ENCODE measurements around the gene OR2A12. TPM values are rescaled to one million over a fixed set of nuclear protein-coding genes. Genes with fewer than 3 reads are reported as not detected.

Gene OR2A12
- total and polyA plus RNA-seq, 11 donors = not detected

DNA sequence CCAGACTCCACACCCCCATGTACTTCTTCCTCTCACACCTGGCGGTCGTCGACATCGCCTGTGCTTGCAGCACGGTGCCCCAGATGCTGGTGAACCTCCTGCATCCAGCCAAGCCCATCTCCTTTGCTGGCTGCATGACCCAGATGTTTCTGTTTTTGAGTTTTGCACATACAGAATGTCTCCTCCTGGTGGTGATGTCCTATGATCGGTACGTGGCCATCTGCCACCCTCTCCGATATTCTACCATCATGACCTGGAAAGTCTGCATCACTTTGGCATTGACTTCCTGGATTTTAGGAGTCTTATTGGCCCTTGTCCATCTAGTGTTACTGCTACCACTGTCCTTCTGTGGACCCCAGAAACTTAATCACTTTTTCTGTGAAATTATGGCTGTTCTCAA is 11.7 kb upstream of the OR2A12 start:
- Histone ChIP-seq H3K4me3 (no peak overlapping the region), H3K27me3 (no peaks in the 10 kb centered on the region), H3K27ac (no peak overlapping the region), H3K4me1 (no peaks in the 10 kb centered on the region), H3K9me3 (no peaks in the 10 kb centered on the region), H3K36me3 (no peaks in the 10 kb centered on the region)
- ATAC-seq = no peak
- intact Hi-C loops (cut with DNase I) = no loop called here
- no peak for TF ChIP-seq POLR2A (IDR thresholded peaks at IDR 0.05)
- TF ChIP-seq, protein P1, sequence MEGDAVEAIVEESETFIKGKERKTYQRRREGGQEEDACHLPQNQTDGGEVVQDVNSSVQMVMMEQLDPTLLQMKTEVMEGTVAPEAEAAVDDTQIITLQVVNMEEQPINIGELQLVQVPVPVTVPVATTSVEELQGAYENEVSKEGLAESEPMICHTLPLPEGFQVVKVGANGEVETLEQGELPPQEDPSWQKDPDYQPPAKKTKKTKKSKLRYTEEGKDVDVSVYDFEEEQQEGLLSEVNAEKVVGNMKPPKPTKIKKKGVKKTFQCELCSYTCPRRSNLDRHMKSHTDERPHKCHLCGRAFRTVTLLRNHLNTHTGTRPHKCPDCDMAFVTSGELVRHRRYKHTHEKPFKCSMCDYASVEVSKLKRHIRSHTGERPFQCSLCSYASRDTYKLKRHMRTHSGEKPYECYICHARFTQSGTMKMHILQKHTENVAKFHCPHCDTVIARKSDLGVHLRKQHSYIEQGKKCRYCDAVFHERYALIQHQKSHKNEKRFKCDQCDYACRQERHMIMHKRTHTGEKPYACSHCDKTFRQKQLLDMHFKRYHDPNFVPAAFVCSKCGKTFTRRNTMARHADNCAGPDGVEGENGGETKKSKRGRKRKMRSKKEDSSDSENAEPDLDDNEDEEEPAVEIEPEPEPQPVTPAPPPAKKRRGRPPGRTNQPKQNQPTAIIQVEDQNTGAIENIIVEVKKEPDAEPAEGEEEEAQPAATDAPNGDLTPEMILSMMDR (IDR thresholded peaks at IDR 0.05) = no peak
- DNase-seq = no peak
- 86 to 90% (median 89%) methylated on average over 8 of the region's 8 CpGs for WGBS, 4 donors

DNA sequence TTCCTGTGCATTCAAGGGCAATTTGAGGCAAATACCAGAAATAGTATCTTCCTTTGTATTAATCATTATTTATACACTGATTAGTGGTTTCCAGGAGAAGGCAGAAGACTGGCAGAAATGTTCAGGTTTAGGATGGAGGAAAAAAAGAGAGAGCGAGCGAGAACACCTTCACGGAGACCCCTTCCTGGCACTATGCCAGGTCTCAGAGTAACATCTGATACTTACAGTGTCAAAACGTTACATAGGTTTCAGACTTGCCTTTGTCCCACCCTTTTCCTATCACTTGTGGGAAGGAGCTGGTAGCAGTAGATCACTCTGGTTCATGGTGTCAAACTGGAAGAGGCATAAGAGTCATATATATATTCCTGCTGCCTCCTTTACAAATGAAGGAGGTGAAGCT is 652 bp downstream of the OR2A12 start:
- no peak for ATAC-seq

DNA sequence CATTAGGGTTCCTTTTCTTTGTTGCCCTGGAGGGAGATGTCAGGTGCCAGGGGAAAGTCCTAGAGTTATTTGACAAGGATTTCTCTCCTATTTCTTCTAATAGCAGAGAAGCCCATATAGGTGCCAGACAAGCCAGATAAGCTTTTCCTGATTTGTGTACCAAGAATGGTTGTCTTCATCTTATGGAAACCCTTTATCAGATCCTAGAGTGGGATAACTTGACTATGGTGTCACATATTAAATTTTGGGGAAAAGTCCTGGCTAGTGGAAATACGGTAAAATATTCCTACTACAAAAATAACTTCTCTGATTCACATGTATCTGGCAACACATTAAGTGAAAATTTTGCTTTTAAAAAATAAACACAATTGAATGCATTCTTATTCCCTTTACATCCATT is 1.2 kb downstream of the OR2A12 start:
- 80 to 90% (median 84%) methylated on average over 1 of the region's 1 CpG for WGBS, 4 donors
- intact Hi-C loops (cut with DNase I) = no loop called here
- Histone ChIP-seq H3K27ac (no peak overlapping the region), H3K36me3 (no peaks in the 10 kb centered on the region), H3K9me3 (peaks cover 0 to 10% (median 4%) of the 10 kb centered on the region in 12 donors), H3K4me1 (no peaks in the 10 kb centered on the region), H3K27me3 (no peaks in the 10 kb centered on the region), H3K4me3 (no peak overlapping the region)
- no peak for TF ChIP-seq POLR2A (IDR thresholded peaks at IDR 0.05)
- TF ChIP-seq, protein P1 (IDR thresholded peaks at IDR 0.05) = no peak
- ATAC-seq = no peak
- DNase-seq = no peak

More for the DNA sequence above, 652 bp downstream of the OR2A12 start:
- Histone ChIP-seq H3K27ac (no peak overlapping the region), H3K27me3 (no peaks in the 10 kb centered on the region), H3K9me3 (peaks cover 0 to 10% (median 4%) of the 10 kb centered on the region in 12 donors), H3K36me3 (no peaks in the 10 kb centered on the region), H3K4me3 (no peak overlapping the region), H3K4me1 (no peaks in the 10 kb centered on the region)
- TF ChIP-seq, protein P1 (IDR thresholded peaks at IDR 0.05) = no peak
- intact Hi-C loops (cut with DNase I) = no loop called here
- 62 to 71% (median 69%) methylated on average over 4 of the region's 4 CpGs for WGBS, 4 donors
- DNase-seq = no peak

DNA sequence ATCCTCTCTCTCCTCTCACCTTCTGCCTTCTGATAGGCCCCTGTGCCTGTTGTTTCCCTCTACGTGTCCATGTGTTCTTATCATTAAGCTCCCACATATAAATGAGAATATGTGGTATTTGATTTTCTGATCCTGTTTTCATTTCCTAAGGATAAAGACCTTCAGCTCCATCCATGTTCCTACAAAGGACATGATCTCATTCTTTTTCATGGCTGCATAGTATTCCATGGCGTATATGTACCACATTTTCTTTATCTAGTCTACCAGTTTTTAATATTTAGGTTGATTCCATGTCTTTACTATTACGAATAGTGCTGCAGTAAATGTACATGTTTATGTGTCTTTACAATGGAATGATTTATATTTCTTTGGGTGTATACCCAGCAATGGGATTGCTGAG is 4.6 kb downstream of the OR2A12 start:
- DNase-seq = no peak
- H3K4me3 ChIP-seq = no peak overlapping the region
- H3K36me3 ChIP-seq = no peaks in the 10 kb centered on the region
- no peak overlapping the region for H3K27ac ChIP-seq
- H3K27me3 ChIP-seq = no peaks in the 10 kb centered on the region
- intact Hi-C loops (cut with DNase I) = no loop called here
- no peaks in the 10 kb centered on the region for H3K4me1 ChIP-seq
- WGBS, 4 donors = 85 to 91% (median 88%) methylated on average over 3 of the region's 3 CpGs
- TF ChIP-seq, protein P1 (IDR thresholded peaks at IDR 0.05) = no peak
- TF ChIP-seq POLR2A (IDR thresholded peaks at IDR 0.05) = no peak
- no peak for ATAC-seq
- peaks cover 0 to 10% (median 4%) of the 10 kb centered on the region in 12 donors for H3K9me3 ChIP-seq
